GM21515 (cell line): ENCODE data around the gene CCL7.
"Not testable (repeated sequence)": the region's sequence is repeated elsewhere in the genome, so short reads cannot be mapped to it uniquely, and the experiment has no call there.

Experiments used
- ATAC-seq: cut with Tn5 transposase; IDR thresholded peaks from one replicate; pipeline ENCODE4 v1.9.1; 2021; ENCODE audit not compliant: unreplicated experiment

The CCL7 gene

DNA sequence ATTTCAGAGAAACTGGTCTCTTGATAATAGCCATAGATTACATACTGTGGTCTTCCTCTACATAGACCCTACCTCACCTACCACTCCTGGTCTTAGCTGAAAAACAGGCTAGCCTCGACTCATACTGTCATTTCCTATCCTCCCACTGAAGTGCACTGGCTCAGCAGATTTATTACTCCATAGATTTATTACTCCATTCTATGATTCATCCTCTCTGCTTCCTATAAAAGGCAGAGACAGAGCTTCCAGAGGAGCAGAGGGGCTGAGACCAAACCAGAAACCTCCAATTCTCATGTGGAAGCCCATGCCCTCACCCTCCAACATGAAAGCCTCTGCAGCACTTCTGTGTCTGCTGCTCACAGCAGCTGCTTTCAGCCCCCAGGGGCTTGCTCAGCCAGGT is at the start of gene CCL7:
Gene CCL7 (plus strand): TSS at position 253 of the 400 bp plus-strand sequence. CDS start 70 bp downstream, at position 323.
- ATAC-seq, result no peak

DNA sequence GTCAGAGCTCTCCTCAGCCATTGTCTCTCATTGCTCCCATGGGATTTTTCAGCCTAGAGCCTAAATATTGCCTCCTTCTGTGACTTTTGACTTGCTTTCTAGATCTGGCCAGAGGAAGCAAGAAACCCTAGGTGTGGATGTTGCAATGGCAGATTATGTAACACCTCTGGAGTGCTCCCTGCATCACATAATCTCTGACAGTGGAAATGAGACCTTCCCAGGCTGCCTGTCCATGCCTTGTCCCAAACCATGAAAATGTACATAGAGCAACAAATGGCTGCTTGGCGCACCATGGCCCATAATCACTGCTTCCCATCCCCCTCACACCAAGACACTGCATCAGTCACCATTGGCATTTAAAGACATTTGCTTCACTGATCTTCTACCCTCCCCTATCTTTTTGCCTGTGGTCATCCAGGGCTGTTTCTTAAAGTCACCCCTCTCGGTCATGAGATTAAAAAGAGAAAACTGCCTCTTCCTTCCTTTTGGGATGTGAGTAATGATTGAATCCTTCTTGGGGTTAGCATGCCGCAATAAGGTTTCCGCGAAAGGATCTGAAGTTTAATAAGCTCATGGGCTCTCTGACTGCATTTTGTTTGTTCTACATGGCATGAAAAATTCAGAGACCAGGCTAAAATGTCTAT is 49.1 kb upstream of the CCL7 start:
- no peak for ATAC-seq

DNA sequence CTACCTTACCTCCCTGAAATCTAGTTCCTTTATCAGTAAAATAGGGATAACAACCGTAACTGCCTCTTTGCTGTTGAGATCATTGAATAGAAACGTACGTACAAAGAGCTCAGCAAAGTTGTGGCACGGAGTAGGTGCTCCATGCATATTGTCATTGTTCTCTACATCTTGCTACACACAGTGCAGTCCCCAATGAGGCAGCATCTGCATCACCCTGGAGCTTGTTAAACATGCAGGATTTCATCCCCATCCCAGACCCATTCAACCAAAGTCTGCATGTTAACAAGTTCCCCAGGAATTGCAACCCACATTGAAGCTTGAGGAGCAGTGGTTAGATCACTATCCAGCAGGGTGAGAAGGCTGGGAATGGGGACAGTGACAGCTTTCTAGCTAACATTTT is 48.6 kb upstream of the CCL7 start:
- no peak for ATAC-seq

DNA sequence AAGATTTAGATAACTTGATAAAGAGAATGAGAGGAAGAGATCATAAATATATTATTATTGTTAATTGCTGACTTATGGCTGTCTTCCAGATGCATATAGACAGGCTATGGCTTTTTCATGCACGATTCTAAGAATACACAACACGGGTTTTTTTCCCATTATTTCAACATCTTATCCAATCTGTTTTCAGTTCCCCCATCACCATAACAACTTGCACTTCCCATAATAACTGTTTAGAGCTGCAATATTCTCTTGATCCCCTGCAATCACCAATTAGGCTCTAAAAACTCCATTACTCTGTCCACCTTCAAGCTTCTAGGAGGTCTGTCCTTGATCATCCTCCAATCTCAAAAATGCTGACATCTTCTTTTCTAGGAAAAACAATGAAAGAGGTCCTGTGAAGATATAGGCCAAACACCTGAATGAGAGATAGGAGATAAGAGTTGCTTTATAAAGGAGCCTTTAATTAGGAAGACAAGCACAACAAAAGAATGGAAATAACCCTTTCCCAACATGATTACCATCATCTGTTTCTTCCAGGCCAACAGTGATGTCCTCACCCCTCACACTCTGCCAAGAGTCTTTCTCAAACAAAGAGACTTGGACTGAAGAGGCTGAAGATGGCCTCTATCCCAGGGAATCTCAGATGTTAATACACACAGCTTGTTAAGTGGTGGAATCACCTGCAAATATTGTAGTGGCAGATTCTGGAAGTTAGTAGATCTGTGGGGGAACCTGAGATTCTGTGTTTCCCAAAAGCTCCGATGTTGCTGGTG is 47.1 kb upstream of the CCL7 start:
- no peak for ATAC-seq

DNA sequence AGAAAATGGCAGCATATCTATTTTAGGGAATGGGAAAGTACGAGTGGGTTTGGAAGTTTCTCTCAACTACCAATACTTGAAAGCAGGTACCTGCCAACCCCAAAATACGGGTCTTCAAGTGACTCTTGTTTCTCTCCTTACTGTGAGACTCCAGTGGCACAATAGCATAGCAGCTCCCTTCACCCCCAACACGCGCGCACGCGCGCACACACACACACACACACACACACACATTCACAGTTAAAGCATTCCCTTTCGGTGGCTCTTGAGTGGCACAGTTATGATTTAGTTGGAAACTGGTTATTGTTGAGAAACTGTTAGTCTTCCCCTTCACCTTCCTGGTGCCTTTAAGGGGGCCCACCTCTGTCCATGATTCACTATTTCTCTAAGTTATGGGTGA is 45.0 kb upstream of the CCL7 start:
- ATAC-seq, result no peak

DNA sequence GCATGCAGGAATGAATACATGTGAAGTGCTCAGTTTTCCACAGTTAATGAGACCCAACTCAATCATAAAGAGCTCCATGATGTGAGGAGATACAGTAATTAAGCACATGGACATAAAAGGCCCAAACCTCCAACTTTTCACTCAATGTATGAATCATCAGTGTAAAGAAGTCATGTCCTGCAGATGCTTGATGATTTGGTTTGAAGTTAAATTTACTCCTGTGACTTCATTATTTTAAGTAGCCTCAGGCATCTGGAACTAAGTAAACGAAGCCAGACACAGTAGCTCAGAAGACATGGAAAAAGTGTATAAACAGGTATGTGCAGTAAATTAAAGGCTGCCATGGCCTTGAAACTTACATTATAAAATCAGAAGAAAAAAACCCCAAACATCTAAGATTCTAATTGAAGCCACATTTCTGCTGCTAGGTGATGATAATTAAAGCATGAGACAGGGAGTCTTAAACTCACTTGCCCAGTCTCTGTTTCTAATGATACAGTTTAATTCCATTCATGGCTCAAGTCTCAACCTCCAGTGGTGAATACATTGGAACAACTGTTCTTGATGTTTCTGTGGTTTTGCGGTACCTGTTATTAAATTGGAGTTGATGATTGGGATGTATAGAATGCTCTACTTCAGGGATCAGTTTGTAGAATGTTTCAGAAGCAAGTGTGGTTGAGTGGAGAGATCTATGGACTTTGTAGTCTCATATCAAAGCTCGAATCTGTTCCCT is 43.8 kb upstream of the CCL7 start:
- no peak for ATAC-seq

DNA sequence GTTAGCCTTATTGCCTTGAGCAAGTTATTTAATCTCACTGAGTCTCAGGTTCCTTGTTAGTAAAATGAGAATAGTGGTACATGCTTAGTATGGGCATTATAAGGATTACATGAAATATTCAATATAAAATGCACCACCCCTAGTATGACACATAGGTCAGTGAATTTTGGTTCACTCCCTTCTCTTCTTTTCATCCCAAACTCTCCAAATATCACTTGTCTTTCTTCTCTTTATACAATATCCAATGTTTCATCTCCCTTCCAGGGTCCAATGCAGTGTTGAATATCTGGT is 43.3 kb upstream of the CCL7 start:
- ATAC-seq, result no peak

DNA sequence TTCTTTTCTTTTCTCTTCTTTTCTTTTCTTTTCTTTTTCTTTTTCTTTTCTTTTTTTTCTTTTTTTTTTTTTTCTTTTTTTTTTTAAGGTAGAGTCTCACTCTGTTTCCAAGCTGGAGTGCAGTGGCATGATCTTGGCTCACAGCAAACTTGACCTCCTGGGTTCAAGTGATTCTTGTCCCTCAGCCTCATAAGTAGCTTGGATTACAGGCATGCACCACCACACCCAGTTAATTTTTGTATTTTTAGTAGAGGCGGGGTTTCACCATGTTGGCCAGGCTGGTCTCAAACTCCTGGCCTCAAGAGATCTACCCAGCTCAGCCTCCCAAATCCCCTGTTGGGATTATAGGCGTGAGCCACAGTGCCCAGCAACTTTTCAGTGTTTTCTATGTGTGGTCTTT is 42.7 kb upstream of the CCL7 start:
- not testable (repeated sequence) for ATAC-seq

DNA sequence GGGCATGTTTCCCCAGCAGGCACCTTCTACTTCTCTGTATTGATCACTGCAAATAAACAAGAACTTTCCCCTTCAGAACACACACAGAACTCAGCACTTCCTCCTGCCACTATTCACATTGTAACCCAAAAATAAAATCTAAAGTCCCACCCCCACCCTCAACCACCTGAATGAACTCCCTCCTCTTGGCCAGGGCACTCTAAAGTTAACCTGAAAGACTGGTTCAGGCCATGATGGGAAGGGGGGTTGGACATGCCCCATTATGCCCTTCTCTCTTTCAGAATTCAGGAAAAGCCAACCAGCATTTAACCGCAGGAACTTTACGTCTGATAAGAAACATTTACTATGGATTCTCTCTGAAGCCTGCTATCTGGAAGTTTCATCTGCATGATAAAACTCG is 42.3 kb upstream of the CCL7 start:
- no peak for ATAC-seq

DNA sequence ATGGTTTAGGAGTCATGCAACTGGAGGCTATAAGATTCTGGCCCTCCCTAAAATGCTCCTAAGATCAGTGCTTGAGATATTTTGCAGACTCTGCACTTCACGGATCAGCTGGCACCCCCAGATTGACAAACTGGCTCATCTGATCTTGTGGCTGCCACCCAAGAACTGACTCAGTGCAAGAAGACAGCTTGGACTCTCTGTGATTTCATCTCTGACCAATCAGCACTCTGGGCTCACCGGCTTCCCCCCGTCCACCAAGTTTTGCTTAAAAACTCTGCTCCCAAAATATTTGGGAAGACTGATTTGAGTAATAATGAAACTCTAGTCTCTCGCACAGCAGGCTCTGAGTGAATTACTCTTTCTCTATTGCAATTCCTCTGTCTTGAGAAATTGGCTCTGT is 41.2 kb upstream of the CCL7 start:
- no peak for ATAC-seq

DNA sequence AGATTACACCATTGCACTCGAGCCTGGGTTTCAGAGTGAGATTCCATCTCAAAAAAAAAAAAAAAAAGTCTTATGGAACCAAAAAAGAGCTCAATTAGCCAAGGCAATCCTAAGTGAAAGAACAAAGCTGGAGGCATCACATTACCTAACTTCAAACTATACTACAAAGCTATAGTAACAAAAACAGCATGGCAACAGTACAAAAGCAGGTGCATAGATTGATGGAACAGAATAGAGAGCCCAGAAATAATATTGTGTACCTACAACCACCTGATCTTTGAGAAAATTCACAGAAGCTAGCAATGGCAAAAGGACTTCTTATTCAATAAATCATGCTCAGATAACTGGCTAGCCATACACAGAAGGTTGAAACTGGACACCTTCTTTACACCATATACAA is 39.7 kb upstream of the CCL7 start:
- ATAC-seq, result no peak

DNA sequence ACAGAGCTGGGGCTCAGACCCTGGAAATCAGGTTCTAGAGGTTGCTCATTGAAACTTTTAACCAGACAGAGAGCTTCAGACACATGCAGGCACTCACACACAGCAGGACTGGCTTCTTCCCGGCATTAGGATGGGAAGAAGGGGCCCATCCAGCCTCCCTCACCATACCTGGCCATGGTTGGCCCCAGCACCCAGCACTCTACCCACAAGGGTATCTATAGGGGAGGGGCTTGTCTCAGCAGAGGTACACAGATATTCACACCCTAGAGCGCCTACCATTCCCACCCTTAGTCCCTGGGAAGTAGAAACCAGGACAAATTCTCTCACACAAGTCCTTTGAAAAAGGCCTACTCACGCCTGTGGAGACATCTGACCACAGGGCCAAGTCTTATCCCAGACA is 35.4 kb upstream of the CCL7 start:
- no peak for ATAC-seq

DNA sequence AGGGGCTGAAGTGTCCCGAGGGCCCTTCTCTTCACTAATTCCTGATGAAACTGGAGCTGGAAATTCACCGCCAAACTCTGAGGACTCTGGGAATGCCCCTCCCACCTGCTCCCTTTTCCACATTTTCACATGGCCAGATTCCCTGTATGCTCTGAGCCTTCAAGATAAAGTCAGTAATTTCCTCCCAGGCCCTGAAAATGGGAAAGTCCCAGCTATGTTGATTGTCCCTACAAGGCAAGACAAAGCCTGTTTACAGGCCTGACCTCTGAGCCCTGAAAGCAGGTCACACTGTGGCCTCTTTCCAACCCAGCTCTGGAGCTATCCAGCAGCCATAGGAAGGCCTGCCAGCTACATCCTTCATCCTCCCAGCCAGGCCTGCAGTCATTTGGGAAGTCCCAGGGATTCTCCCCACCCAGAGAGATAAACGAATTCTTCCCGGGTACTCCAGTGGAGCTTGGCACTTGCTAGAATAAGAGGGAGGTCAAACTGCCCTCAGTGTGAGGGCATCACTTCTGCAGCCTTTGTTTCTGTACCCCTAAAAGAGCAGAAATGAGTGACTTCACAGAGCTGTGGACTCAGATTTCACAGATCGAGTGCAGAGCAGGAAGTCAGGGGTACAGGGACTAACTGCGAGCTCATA is 34.5 kb upstream of the CCL7 start:
- no peak for ATAC-seq

DNA sequence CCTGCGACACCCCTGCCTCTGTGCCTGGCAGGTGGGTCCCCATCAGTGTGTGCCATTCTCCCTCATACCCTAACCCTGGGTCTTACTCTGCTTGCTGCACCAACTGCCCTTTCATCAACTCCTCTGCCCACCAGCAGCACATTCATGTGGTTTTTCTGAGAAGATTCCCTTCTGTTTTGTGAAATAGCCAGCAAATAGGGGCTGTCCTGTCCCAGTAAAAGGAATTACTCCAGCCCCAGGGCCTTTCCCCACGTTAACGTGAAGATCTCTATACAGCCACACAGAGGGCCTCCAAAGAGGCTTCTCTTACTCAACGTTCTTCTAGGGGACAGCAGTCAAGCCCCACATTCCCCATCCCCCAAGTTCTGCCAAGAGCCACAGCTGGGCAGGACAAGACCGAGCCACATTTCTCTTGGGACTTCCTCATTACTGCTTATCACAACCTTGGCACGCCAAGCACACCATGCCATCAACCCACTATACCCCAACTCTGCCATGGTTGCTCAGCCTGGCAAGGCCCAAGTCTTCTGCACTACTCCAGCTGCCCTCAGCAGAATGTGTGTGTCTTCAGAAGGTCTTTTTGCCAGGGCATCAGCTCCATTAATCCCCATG is 33.6 kb upstream of the CCL7 start:
- ATAC-seq, result no peak

DNA sequence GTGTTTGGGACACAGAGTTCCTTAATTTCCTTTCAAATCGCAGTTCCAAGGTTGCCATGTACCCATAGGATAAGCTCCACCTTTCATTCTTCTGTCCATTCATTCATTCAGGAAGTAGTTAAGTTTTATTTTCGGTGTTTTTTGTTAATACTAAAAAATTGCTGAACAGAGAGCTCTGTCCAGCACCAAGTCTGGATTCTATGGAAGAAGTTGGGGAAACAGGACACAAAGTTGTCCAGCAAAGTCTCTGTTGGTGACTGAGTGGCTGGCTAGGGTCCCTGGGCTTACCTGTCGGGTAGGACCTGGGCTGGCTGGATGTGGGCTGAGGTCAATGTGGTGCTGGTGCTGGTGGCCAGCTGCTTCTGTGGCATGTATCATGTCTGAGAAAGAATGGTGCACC is 32.6 kb upstream of the CCL7 start:
- no peak for ATAC-seq

DNA sequence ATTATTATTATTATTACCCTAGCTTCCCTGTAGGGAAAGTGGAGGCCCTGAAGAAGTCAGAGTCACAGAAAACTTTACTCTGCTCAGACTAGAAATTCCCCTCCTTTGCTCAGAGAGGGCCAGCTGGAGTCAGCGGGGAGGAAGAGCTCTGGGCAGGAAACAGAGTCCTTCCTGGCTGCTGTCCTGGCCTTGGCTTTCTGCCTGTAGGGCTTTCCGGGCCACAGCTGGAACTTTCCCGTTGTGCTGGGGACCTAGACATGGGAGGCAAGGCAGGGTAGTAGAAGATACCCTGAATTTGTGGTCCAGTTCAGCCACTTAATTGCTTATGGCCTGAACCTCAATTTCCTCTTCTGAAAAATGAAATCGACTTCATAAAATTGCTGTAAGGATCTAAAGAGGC is 29.0 kb upstream of the CCL7 start:
- ATAC-seq, result no peak

DNA sequence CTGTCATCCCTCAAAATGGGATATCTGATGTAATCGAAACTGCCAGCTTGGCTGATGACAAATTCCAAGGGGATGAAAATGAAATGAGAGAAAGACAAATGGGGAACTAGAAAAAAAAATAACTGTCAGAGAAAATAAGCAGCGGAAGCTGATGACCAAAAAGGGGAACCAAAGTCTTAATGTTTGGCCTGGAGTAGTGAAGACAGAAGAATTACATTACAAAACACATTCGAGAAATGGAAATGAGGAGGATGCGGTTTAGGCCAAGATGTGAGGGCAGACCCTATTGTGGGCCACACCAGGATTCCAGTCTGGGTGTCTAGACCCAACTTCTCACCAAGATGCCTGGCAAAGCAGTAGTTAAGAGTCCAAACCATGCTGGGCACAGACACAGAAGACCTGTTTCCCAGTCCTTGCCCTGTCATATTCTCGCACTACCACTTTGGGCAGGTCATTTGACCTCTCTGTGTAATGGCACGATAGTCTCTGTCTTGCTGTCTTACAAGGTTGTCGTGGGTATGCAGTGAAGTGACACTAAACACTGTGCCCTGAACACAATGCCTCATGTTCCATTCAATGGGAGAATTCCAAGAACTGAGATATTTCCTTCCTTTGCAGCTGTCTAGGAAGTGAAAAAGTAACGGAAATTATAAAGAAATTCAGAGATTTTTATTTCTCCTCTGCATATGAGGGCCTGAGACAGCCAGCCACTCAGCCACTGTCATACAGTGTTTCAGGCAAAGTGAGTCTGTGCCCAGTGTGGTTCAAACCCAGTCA is 27.2 kb upstream of the CCL7 start:
- ATAC-seq, result no peak

DNA sequence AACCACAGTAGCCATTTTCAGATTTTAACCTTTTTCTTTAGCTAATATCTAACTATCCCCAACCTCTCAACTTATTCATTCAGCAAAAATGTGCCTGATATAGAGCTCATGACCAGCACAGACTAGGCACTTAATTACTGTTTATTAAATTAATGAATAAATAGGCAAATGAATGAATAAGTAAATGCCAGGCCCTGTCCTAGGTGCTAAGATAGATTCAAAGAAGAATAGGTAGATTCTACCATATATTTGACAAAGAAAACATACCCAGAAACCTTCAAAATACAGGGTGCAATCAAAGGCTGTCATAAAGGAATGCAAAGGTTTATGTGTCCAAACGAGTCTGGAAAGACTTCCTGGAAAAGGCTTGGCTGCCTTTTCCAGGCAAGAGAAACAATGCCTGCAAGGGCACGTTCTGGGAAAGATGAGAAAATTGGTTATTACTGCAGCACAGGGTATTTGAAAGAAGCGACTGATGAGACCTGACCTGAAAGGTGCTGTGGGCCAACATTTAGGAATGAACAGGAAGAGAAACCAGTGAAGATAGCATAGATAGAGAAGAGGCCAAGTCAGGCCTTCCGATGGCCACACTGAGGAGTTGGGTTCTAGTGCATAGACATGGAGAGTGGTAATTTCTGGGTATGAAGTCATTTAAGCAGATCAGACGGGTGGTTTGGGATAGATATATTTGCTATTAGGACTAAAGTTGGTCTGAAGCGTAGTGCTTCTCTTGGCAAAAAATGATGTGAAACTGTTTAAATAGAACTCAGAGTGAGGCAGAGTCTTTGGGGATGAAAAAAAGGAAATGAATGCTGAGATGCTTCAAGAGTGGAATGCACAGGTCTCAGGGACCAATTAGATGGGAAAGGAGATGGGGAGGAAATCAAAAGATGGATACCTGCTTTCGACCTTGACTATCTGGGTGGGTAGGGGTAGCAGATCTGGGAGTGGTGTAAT is 26.4 kb upstream of the CCL7 start:
- ATAC-seq, result no peak

DNA sequence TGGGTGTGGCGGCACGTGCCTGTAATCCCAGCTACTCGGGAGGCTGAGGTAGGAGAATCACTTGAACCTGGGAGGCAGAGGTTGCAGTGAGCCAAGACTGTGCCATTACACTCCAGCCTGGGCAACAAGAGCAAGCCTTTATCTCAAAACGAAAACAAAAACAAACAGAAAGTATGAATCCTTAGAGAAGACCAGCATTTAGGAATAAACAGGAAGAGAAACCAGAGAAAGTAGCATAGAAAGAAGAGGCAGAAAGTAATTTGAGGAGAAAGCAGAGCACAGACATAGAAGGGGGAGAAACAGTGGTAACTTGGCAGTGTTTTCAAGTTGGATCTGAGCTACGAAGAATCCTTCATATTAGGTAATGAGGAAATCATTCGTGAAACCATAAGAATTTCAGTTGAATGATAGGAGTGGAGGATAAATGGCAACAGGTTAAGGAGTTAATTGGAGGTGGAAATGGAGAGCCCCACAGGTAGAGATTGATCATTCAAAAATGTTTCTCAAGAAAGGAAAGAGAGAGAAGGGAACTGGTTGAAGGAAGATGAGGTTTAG is 24.6 kb upstream of the CCL7 start:
- no peak for ATAC-seq
